MM.1S (cell line): ENCODE results near the gene MAD2L1BP.

Experiments used
- EZH2 ChIP-seq: fragments of 300-600 bp; sonication (generic); optimal IDR thresholded peaks from 2 replicates; pipeline ENCODE3; 2017; ENCODE audit warnings: low read depth, mild to moderate bottlenecking, antibody characterized with exemption, low read length, mixed read lengths
- TF ChIP-seq, protein P1 (sequence below): fragments of 300-600 bp; sonication (generic); IDR thresholded peaks from 2 replicates; pipeline ENCODE4 v1.5.1; 2016; ENCODE audit warnings: antibody characterized with exemption, low read length, mixed read lengths

- TF ChIP-seq, protein P1, sequence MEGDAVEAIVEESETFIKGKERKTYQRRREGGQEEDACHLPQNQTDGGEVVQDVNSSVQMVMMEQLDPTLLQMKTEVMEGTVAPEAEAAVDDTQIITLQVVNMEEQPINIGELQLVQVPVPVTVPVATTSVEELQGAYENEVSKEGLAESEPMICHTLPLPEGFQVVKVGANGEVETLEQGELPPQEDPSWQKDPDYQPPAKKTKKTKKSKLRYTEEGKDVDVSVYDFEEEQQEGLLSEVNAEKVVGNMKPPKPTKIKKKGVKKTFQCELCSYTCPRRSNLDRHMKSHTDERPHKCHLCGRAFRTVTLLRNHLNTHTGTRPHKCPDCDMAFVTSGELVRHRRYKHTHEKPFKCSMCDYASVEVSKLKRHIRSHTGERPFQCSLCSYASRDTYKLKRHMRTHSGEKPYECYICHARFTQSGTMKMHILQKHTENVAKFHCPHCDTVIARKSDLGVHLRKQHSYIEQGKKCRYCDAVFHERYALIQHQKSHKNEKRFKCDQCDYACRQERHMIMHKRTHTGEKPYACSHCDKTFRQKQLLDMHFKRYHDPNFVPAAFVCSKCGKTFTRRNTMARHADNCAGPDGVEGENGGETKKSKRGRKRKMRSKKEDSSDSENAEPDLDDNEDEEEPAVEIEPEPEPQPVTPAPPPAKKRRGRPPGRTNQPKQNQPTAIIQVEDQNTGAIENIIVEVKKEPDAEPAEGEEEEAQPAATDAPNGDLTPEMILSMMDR: no peak
- TF ChIP-seq EZH2: no peak
These were observed 48.2 kb downstream of the MAD2L1BP start for GRCh38 chr6:43683708-43684455.
